GM12873 (cell line): ENCODE results near the gene TSFM.

Experiments
- CTCF ChIP-seq: IDR thresholded peaks from 2 replicates; pipeline ENCODE4 v1.5.1; 2012; ENCODE audit warnings: low read depth, mild to moderate bottlenecking, moderate library complexity, low read length, control low read depth; ENCODE audit not compliant: insufficient read depth; ENCODE audit errors: missing control alignments

The TSFM gene

GRCh38 chr12:57779736-57780135 lies 2.9 kb upstream of the TSFM start:
- no peak for TF ChIP-seq CTCF

- no peak for TF ChIP-seq CTCF
Measured at GRCh38 chr12:57780284-57780897, 2.2 kb upstream of the TSFM start.

GRCh38 chr12:57781244-57781643 lies 1.3 kb upstream of the TSFM start:
- no peak for TF ChIP-seq CTCF

GRCh38 chr12:57781801-57782200 lies 786 bp upstream of the TSFM start:
- no peak for TF ChIP-seq CTCF

GRCh38 chr12:57782243-57782607 lies 362 bp upstream of the TSFM start:
- TF ChIP-seq CTCF, result no peak

GRCh38 chr12:57783466-57783801 lies 847 bp downstream of the TSFM start:
- no peak for TF ChIP-seq CTCF

- TF ChIP-seq CTCF, result no peak
Measured at GRCh38 chr12:57783861-57784260, 1.3 kb downstream of the TSFM start.
